ENCODE data around the gene SLC6A6. TPM values are rescaled to one million over a fixed set of nuclear protein-coding genes. Genes with fewer than 3 reads are reported as not detected.

Gene SLC6A6
- total and polyA plus RNA-seq, 10 of the 15 experiments (the other 5 are each of a cell fraction or from before 2014, with no cell fraction given) = 5.6 to 47.0 (median 20.2) TPM

DNA sequence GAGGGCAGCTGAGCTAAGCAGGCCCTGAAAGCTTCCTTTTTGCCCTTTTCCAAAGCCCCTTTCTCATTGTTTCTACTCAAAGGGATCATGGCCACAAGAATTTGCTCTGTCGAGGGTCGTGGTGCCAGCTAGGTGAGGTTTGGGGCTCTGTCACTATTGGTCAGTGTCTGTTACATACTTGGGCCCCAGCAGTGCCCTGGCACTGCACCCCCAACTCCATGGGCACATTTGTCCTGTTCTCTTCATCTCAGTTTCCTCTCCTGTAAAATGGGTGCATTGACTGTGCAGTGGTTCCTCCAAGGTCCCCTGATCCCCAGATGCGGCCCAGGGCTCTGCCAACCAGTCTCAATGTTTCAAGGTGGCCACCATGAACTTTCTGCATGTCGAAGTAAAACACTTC lies 62.1 kb downstream of the SLC6A6 start:
- ChIA-PET SMC1A (ENCODE audit: uncharacterized antibody, unreplicated experiment) (no interaction called here), POLR2A (no interaction called here), CTCF (interaction anchor here (0.7 to 0.9 kb wide), 2 partner anchors 8 to 260 kb away, joined by 3 to 5 read pairs; no protein-coding TSS in a partner anchor), RAD21 (ENCODE audit: unreplicated experiment) (no interaction called here)
- intact Hi-C loops (cut with micrococcal nuclease; ENCODE audit: unreplicated experiment) = no loop called here
- H3K4me3 ChIP-seq = no peak overlapping the region
- no peaks in the 10 kb centered on the region for H4K20me1 ChIP-seq (ENCODE audit: control insufficient read depth, insufficient read depth)
- ATAC-seq (no peak), DNase-seq (ENCODE audit: low read depth, low spot score) (no peak), FAIRE-seq (no peak)
- H3K9me3 ChIP-seq (replicated peaks; ENCODE audit: control insufficient read depth, insufficient read depth, low read length) = no peaks in the 10 kb centered on the region
- in situ Hi-C loops (cut with MboI) = loop anchor here (5.0 kb wide), 2 partner anchors 202 to 567 kb away; no protein-coding TSS in a partner anchor
- TF ChIP-seq POLR2AphosphoS5 (IDR thresholded peaks at IDR 0.05; ENCODE audit: low read length) (no peak), KLF5 (IDR thresholded peaks at IDR 0.05; ENCODE audit: partially characterized antibody) (no peak), ZSCAN29 (IDR thresholded peaks at IDR 0.05) (no peak), TCF12 (IDR thresholded peaks at IDR 0.05; ENCODE audit: low read depth, low read length) (no peak), ZNF217 (IDR thresholded peaks at IDR 0.05) (no peak), RUNX3 (IDR thresholded peaks at IDR 0.05; ENCODE audit: low read length) (no peak), NFIC (IDR thresholded peaks at IDR 0.05; ENCODE audit: low read depth, low read length) (no peak), ATF2 (IDR thresholded peaks at IDR 0.05; ENCODE audit: low read length) (no peak), POLR2AphosphoS2 (IDR thresholded peaks at IDR 0.05; ENCODE audit: low read depth, low read length) (no peak), RAD51 (IDR thresholded peaks at IDR 0.05) (no peak), HDGF (IDR thresholded peaks at IDR 0.05) (no peak), HDAC6 (IDR thresholded peaks at IDR 0.05; ENCODE audit: unreplicated experiment) (no peak), MTA2 (IDR thresholded peaks at IDR 0.05; ENCODE audit: low read depth) (no peak), RBBP5 (conservative IDR thresholded peaks at IDR 0.05) (no peak), LARP7 (IDR thresholded peaks at IDR 0.05) (no peak), SRF (IDR thresholded peaks at IDR 0.05; ENCODE audit: low read depth in 2 of 2, low read length in 2 of 2) (no peak), NR2C1 (IDR thresholded peaks at IDR 0.05) (no peak)
- TF ChIP-seq, protein P1, sequence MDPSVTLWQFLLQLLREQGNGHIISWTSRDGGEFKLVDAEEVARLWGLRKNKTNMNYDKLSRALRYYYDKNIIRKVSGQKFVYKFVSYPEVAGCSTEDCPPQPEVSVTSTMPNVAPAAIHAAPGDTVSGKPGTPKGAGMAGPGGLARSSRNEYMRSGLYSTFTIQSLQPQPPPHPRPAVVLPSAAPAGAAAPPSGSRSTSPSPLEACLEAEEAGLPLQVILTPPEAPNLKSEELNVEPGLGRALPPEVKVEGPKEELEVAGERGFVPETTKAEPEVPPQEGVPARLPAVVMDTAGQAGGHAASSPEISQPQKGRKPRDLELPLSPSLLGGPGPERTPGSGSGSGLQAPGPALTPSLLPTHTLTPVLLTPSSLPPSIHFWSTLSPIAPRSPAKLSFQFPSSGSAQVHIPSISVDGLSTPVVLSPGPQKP (IDR thresholded peaks at IDR 0.05; ENCODE audit: low read depth, low read length) = no peak
- TF ChIP-seq, protein P2, sequence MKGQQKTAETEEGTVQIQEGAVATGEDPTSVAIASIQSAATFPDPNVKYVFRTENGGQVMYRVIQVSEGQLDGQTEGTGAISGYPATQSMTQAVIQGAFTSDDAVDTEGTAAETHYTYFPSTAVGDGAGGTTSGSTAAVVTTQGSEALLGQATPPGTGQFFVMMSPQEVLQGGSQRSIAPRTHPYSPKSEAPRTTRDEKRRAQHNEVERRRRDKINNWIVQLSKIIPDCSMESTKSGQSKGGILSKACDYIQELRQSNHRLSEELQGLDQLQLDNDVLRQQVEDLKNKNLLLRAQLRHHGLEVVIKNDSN (IDR thresholded peaks at IDR 0.05; ENCODE audit: borderline replicate concordance, extremely low read length, insufficient read depth, low read depth, low read length) = no peak
- TF ChIP-seq, protein P3, sequence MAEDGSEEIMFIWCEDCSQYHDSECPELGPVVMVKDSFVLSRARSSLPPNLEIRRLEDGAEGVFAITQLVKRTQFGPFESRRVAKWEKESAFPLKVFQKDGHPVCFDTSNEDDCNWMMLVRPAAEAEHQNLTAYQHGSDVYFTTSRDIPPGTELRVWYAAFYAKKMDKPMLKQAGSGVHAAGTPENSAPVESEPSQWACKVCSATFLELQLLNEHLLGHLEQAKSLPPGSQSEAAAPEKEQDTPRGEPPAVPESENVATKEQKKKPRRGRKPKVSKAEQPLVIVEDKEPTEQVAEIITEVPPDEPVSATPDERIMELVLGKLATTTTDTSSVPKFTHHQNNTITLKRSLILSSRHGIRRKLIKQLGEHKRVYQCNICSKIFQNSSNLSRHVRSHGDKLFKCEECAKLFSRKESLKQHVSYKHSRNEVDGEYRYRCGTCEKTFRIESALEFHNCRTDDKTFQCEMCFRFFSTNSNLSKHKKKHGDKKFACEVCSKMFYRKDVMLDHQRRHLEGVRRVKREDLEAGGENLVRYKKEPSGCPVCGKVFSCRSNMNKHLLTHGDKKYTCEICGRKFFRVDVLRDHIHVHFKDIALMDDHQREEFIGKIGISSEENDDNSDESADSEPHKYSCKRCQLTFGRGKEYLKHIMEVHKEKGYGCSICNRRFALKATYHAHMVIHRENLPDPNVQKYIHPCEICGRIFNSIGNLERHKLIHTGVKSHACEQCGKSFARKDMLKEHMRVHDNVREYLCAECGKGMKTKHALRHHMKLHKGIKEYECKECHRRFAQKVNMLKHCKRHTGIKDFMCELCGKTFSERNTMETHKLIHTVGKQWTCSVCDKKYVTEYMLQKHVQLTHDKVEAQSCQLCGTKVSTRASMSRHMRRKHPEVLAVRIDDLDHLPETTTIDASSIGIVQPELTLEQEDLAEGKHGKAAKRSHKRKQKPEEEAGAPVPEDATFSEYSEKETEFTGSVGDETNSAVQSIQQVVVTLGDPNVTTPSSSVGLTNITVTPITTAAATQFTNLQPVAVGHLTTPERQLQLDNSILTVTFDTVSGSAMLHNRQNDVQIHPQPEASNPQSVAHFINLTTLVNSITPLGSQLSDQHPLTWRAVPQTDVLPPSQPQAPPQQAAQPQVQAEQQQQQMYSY (CRISPR knock-in tag; IDR thresholded peaks at IDR 0.05) = no peak
- H2AFZ ChIP-seq (ENCODE audit: control insufficient read depth, low read depth, low read length) = no peak overlapping the region
- no TSS peak for BruUV-seq (replicated peaks)
- WGBS (ENCODE audit: insufficient coverage, insufficient replicate concordance, low lambda C conversion rate, missing lambda C conversion rate) = 90% methylated on average over 4 of the region's 4 CpGs
- no peak overlapping the region for H3K27ac ChIP-seq (ENCODE audit: control insufficient read depth, insufficient read depth)
- peaks cover 8 to 10% of the 10 kb centered on the region in 2 experiments; a peak in 3 of 4 replicates for H3K36me3 ChIP-seq (ENCODE audit: control insufficient read depth in 2 of 2, insufficient read depth in 2 of 2, low read length in 1 of 2)
- no peaks in the 10 kb centered on the region for H3K79me2 ChIP-seq (ENCODE audit: control insufficient read depth, insufficient read depth, low read length)
- H3K27me3 ChIP-seq (replicated peaks in 1 of 2; ENCODE audit: control insufficient read depth in 2 of 2, insufficient read depth in 2 of 2, low read length in 1 of 2) = no peaks in the 10 kb centered on the region
- no peak overlapping the region for H3K4me2 ChIP-seq (ENCODE audit: control insufficient read depth, insufficient read depth)
- H3K9ac ChIP-seq (ENCODE audit: control insufficient read depth, insufficient read depth, low read length) = no peak overlapping the region
- no peaks in the 10 kb centered on the region for H3K4me1 ChIP-seq (ENCODE audit: control insufficient read depth, insufficient read depth, low read length)

Measured in GM12878 (cell line).